ENCODE data around the gene CRYBA4. TPM values are rescaled to one million over a fixed set of nuclear protein-coding genes. Genes with fewer than 3 reads are reported as not detected.

The CRYBA4 gene
- total and polyA plus RNA-seq, 4 donors, result not detected

DNA sequence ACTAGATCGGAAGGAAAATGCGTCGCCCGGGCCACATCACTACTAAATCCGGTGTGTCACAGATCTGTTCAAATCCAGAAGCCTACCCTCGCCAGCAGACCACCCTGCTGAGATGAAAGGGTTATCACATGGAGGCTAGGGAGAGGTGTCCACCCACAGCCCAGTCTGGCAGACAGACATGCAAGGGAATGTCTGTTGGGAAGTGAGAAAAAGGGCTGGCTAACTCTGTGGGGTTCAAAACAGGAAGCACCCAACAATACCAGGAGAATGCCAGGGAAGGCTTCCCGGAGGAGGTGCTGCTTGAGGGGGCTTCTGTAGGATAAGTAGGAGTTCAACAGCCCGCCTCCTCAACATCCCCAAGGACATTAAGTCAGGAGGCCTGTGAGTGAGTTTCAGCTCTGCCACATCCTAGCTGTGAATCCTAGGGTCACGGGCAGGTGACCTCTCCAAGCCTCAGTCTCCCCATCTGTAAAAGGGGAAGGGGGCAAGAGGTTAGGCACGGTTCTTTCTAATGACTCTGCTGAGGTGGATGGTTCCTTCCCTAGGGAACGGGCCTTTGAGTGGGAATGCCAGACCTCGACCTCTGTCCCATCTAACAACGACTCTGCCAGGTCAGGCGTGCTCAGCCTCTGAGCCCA lies 32.9 kb upstream of the CRYBA4 start:
- peak overlapping the region; percentile 80 to 85 for H3K9ac ChIP-seq (ENCODE audit: low read depth in 1 of 2, low read length in 2 of 2)
- peaks cover 8 to 43% (median 39%) of the 10 kb centered on the region in 4 donors for H3K4me1 ChIP-seq (ENCODE audit: control insufficient read depth in 4 of 4, insufficient read depth in 4 of 4, low read length in 3 of 4)
- peak overlapping the region; percentile 80 to 95 (median 84) for H3K4me3 ChIP-seq (ENCODE audit: low read depth in 1 of 3, low read length in 3 of 3)
- peaks cover 0 to 4% (median 0%) of the 10 kb centered on the region in 4 donors for H3K36me3 ChIP-seq (ENCODE audit: control insufficient read depth in 4 of 4, insufficient read depth in 3 of 4, low read depth in 1 of 4, low read length in 3 of 4)
- DNase-seq (ENCODE audit: low spot score), result no peak
- H3K27ac ChIP-seq (ENCODE audit: low read depth in 1 of 2, low read length in 2 of 2), result peak overlapping the region; percentile 94 to 97
- 52% methylated on average over 14 of the region's 14 CpGs for WGBS
- H3K27me3 ChIP-seq (ENCODE audit: control insufficient read depth in 4 of 4, insufficient read depth in 4 of 4, low read length in 3 of 4), result no peaks in the 10 kb centered on the region
- no peaks in the 10 kb centered on the region for H3K9me3 ChIP-seq (ENCODE audit: control insufficient read depth in 4 of 4, low read length in 3 of 4)
- TF ChIP-seq SP1 (IDR thresholded peaks at IDR 0.05), result no peak
- peak; percentile 39 for TF ChIP-seq YY1 (IDR thresholded peaks at IDR 0.05)
- TF ChIP-seq, protein P1, sequence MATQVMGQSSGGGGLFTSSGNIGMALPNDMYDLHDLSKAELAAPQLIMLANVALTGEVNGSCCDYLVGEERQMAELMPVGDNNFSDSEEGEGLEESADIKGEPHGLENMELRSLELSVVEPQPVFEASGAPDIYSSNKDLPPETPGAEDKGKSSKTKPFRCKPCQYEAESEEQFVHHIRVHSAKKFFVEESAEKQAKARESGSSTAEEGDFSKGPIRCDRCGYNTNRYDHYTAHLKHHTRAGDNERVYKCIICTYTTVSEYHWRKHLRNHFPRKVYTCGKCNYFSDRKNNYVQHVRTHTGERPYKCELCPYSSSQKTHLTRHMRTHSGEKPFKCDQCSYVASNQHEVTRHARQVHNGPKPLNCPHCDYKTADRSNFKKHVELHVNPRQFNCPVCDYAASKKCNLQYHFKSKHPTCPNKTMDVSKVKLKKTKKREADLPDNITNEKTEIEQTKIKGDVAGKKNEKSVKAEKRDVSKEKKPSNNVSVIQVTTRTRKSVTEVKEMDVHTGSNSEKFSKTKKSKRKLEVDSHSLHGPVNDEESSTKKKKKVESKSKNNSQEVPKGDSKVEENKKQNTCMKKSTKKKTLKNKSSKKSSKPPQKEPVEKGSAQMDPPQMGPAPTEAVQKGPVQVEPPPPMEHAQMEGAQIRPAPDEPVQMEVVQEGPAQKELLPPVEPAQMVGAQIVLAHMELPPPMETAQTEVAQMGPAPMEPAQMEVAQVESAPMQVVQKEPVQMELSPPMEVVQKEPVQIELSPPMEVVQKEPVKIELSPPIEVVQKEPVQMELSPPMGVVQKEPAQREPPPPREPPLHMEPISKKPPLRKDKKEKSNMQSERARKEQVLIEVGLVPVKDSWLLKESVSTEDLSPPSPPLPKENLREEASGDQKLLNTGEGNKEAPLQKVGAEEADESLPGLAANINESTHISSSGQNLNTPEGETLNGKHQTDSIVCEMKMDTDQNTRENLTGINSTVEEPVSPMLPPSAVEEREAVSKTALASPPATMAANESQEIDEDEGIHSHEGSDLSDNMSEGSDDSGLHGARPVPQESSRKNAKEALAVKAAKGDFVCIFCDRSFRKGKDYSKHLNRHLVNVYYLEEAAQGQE (IDR thresholded peaks at IDR 0.05), result no peak
- TF ChIP-seq EGR1 (IDR thresholded peaks at IDR 0.05; ENCODE audit: low read depth in 2 of 2), result peak in 1 of 2 donors; percentile 24
- TF ChIP-seq, protein P2, sequence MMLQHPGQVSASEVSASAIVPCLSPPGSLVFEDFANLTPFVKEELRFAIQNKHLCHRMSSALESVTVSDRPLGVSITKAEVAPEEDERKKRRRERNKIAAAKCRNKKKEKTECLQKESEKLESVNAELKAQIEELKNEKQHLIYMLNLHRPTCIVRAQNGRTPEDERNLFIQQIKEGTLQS (IDR thresholded peaks at IDR 0.05), result no peak
- peak in 1 of 2 donors; percentile 70 for TF ChIP-seq RXRA (IDR thresholded peaks at IDR 0.05)
- no peak for TF ChIP-seq GABPA (IDR thresholded peaks at IDR 0.05 in 1 of 2, conservative IDR thresholded peaks at IDR 0.05 in 1 of 2)
- TF ChIP-seq NR2F2 (IDR thresholded peaks at IDR 0.05), result peak; percentile 44
- TF ChIP-seq, protein P3, sequence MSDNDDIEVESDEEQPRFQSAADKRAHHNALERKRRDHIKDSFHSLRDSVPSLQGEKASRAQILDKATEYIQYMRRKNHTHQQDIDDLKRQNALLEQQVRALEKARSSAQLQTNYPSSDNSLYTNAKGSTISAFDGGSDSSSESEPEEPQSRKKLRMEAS (IDR thresholded peaks at IDR 0.05), result peak; percentile 29
- peak; percentile 38 for TF ChIP-seq TAF1 (conservative IDR thresholded peaks at IDR 0.05)

DNA sequence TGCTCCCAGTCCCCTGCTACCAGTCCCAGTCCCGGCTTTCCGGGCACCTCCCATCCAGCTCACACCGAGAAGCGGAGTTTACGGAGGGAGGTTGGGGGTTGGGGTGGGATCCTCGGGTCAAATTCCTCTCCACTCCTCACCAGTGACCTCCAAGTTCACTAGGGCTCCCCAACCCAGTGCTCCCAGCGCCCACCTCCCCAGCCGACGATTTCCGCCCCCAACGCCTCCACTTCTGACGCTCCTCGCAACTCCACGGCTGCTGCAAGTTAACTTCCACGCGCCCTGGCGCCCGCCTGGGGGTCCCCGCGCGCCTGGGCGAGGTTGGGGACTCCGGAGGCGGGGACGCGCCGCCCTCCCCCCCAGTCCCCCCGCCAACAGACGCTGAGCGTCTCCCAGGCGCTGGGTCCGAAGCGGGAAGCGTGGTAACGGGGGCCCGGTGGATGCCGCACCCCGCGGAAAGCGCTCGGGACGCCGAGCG lies 32.4 kb upstream of the CRYBA4 start:
- Histone ChIP-seq H3K9ac (ENCODE audit: low read depth in 1 of 2, low read length in 2 of 2) (peak overlapping the region; percentile 80 to 85), H3K27ac (ENCODE audit: low read depth in 1 of 2, low read length in 2 of 2) (peak overlapping the region; percentile 94 to 97), H3K4me3 (ENCODE audit: low read depth in 1 of 3, low read length in 3 of 3) (peak overlapping the region; percentile 80 to 95 (median 84)), H3K27me3 (ENCODE audit: control insufficient read depth in 4 of 4, insufficient read depth in 4 of 4, low read length in 3 of 4) (no peaks in the 10 kb centered on the region), H3K36me3 (ENCODE audit: control insufficient read depth in 4 of 4, insufficient read depth in 3 of 4, low read depth in 1 of 4, low read length in 3 of 4) (peaks cover 0 to 4% (median 0%) of the 10 kb centered on the region in 4 donors), H3K9me3 (ENCODE audit: control insufficient read depth in 4 of 4, low read length in 3 of 4) (no peaks in the 10 kb centered on the region), H3K4me1 (ENCODE audit: control insufficient read depth in 4 of 4, insufficient read depth in 4 of 4, low read length in 3 of 4) (peaks cover 8 to 43% (median 39%) of the 10 kb centered on the region in 4 donors)
- under 1% methylated on average over 44 of the region's 44 CpGs for WGBS
- DNase-seq (ENCODE audit: low spot score), result peak; percentile 70
- TF ChIP-seq RXRA (IDR thresholded peaks at IDR 0.05) (peak in 1 of 2 donors; percentile 71), RAD21 (IDR thresholded peaks at IDR 0.05) (peak; percentile 31 to 52), HNF4A (conservative IDR thresholded peaks at IDR 0.05) (peak; percentile 66 to 67), EGR1 (IDR thresholded peaks at IDR 0.05; ENCODE audit: low read depth in 2 of 2) (peak in 1 of 2 donors; percentile 8), SP1 (IDR thresholded peaks at IDR 0.05) (peak; percentile 56)
- TF ChIP-seq, protein P3 (IDR thresholded peaks at IDR 0.05), result no peak
- TF ChIP-seq, protein P1 (IDR thresholded peaks at IDR 0.05), result no peak

All from liver (tissue), 9 donors.